ENCODE results near the gene SEPHS1.
"Not testable (repeated sequence)": the region's sequence is repeated elsewhere in the genome, so short reads cannot be mapped to it uniquely, and the experiment has no call there.

Gene SEPHS1

DNA sequence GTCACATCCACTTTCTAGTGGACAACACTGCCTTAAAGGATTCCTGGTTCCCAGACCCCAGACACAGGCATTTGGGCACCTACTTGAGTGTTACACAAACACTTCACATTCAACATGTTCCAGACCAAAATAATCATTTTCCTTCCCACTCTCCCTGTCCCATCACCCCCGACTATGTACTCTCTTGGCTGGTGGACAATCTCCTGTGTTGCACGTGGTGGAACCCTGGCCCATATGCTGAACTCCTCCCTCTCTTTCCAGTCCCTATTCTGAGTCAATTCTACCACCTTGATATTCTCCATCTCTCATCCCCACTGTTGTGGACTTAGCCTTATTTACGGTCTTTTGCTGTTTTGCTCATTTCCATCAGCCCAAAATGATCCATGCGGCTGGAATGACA is 8.3 kb upstream of the SEPHS1 start:
- DNase-seq = no peak

DNA sequence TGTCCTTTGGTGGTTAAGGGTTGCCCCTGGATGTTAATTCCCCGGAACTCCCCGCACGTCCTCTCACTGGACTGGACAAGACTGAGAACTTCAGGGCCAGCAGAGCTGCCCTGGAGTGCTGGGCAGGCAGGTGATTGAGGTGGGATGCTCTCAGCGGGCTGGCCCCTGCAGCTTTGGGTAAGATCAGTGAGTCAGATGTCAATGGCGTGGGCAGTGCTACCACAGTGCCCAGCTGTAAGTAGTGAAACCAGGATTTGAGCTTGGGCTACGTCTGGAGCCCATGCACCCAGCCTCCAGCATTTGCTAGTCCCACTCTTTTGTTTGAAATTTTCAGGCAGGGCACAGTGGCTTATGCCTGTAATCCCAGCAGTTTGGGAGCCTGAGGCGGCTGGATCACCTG is 6.7 kb upstream of the SEPHS1 start:
- no peak for DNase-seq

DNA sequence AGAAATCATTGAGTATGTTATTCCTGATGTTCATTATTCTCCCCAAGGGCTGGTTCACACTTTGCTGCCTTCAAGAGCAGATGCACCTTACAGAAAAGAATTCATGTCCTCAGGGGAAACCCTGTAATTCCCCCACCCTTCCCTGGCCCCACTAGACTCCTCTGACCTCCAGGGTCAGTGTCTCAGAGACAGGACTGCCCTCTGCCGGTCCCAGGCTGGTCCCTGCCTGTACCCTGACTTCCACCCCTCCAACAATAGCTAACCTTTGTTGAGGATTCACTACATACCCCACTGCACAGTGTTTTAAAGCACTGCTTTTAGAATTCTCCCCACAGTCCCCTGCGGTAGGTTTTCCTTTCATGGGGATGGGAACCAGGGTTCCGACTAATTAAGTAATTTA is 4.4 kb upstream of the SEPHS1 start:
- no peak for DNase-seq

DNA sequence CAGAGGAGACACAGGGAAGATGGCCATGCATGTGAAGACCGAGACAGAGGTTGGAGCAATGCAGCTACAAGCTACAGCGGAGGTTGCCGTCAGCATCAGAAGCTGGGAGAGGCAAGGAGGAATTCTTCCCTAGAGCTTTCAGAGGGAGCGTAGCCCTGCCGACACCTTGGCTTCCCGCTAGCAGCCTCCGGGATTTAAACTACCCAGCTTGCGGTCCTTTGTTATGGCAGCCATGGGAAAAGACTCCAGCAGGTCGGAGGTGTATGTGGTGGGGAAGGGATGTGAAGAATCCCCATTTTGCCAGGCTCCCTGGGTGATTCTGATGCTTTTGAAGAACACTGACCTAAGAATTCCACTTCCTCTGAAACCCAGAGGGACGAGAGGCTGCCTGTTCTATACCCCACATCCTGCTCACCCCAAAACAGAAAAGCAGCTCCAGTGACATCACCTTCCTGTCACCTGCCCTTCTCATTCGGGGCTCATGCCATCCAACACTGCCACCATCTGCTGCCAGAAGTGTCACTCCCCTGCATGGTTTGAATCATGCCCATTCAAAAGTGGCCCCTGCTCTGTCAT is 3.3 kb upstream of the SEPHS1 start:
- DNase-seq = no peak

DNA sequence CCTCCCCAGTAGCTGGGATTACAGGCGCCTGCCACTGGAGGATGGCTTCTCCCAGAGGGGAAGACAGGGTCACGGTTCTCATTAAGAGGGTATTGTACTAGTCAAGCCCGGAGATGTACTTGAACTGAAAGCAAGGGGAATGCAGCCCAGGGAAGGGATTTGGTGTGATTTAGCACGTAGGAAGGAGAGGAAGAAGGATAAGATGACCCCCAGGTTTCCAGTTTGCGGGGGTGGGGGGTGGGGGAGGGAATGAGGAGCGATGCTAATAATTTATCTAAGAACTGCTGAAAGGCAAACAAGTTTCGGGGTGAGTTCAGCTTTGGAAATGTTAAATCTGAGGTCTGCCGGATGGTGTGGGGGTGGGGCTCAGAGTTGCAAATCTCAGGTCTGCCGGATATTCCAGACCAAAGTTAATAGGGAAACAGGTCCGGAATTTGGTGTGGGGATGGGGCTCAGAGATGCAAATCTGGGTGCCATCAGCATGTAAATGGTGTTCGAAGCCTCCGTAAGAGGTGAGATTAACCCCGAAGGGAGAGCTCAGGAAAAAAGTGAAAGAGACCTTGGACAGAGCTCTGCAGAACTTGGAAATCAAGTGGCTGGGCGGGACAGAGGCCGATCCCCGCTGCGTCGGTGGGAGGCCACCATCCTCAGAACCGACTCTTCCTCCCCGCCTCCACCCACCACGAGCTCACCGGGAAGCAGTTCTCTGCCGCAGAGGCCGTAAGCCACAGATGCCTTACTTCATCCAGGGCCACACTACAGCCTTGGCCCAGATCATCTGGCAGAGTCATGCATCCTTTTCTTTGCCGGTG is 1.6 kb upstream of the SEPHS1 start:
- no peak for DNase-seq

DNA sequence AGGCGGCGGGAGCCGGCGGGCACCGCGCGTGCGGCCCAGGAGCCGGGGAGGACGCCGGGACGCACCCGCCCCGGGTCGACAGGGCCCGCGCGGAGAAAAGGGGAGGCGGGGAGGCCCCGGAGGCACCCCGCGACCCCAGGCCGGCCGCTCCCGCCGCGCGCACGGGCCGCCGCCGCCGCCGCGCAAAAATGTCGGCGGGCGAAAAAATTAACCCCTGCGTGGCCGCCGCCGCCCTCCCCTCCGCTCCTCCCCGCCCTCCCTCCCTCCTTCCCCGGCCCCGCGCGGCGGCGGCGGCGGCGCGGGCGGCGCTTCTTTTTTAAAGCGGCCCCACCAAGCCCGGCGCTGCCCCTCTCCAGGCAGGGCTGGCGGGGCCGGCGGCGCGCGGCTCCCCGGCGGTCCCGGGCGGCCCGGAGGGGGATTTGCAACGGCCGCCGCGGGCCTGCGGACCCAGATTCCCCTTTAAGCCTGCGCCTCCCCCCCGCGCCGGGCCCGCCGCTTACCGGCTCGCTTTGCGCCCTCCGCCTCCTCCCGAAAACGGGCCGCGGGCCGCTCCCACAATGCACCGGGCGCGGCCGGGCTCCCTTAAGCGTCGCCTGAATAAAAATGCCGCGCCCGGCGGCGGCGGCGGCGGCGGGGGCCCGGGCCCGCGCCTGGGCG is 465 bp downstream of the SEPHS1 start:
- peak; percentile 22 for DNase-seq

DNA sequence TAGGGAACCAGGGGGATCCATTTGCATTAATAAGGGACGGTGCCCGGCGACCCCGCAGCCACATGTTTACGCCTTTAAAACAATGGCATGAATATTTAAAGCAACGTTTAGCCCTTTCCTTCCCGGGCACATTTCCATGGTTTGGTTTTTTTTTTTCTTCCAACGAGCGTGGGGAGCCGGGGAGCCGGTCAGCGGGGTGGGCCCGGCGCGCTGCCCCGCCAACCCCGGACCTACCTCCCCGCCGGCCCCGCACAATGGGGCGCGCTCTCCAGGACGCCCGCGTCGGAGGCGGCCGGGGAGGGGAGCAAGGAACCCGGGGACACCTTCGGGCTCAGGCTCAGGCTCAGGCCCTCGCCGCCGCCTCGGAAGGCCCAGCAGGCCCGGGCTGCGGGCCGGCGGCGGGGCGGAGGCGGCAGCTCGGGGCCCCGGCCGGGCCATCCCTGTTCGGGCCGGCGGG is 1.0 kb downstream of the SEPHS1 start:
- no peak for DNase-seq

DNA sequence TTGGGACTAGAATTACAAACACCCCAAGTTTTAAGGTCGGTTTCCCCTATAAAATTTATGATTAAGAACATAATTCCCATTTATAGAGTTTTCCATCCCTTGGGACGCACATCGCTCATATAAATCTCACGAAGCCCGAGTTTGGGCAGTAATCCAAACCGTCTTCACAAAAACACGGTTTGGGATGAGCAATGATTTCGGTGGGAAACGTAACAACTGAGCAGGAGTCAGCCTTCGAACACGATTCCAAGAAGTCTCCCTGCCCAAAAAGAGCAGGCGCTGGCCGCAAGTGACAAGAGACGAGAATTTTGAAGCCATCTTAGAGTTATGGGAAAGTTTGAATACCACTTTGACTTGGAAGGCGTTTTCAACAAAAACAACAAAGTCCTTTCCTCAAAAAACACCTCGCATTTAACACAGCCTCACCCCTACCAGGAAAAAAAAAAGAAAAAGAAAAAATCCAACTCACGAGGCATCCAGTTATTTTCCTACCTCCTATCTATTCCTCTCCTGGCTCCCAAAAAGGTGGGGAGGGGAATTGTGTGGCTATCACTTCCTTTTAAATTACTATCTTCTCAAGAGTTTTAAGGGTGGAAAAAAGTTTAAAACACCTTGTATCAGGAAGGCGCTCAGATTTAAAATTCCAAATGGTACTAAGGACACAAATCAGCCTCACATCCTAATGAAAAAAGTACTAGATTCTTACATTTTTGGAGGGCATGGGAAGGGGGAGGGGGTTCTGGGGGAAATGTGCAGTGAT is 1.6 kb downstream of the SEPHS1 start:
- no peak for DNase-seq

DNA sequence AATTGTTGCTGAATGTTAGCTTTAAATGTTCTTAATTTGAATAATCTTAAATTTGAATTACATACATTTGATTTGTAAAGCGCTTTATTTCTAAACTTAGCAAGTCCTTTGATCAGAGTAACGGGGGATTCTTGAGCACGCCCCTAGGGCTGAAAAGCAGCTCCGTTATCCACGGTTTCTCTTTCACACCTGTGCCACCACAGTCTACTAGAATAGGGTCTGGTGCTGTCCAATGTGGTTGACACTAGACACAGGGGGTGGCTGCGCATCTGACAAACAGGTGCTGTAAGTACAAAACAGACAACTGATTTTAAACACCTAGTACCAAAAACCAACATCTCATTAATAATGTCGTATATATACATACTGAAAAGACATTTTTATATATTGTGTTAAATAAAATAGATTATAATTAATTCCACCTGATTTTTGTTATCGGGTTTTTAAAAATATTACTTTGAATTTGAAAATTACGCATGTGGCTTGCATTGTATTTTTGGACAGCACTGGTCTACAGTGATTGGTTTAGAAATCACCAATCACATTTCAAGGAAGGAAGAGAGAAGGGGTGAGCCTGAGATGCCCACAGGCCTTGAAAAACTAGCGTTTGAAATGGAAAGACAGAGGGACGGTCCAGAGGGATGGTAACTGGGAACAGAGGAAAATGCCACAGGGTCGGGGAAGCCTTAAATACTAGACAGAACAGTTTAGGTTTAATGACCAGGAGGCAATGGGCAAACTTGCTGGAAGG is 7.3 kb downstream of the SEPHS1 start:
- no peak for DNase-seq

DNA sequence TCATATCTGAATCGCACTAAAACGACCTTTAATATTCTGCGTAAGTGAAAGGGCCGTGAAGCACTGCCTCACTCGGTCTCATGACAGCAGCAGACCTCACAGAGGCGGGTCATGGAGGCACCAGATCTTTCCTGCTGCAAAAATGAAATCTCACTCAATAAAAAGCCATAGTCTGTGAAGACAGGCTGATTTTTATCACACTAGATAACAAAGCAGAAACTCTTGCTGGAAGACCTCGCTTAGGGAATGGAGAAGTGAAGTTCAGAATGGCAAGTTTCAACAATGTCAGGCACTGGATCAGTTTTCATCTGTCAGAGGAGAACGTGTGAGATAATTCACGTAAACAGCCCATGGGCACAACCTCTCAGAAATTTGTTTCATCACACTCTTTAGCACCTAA is 8.0 kb downstream of the SEPHS1 start:
- no peak for DNase-seq

DNA sequence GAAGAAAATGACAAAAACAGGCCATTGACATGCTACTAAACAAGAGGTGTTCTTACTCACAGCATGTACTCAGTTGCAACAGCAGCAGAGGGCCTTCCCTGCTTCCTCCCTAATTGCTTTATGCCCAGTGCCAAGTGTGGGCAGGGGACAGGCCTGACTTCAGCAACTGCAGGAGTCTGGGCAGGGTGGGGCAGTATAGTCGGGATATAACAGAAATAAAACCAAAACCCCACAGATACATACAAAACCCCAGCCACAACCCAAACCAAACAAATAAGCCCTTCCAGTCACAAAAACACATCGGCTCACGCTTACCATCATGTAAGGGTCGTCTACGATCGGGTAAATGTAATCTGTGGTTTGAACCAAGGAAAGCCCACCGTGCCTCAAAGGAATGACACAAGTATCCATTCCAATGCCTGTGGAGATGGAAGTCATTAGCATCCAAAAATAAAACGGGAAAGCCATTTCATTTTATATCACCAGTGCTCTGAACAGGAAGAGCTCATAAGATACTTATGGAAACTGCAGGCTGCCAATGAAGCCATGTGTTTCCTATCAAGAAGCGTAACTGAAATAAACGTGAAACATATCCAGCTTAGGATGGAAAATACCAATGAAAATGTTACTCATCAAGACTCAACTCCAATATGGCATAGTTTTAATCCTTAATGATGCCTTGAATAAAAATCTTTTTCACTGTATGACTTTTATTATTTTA is 9.5 kb downstream of the SEPHS1 start:
- no peak for DNase-seq

DNA sequence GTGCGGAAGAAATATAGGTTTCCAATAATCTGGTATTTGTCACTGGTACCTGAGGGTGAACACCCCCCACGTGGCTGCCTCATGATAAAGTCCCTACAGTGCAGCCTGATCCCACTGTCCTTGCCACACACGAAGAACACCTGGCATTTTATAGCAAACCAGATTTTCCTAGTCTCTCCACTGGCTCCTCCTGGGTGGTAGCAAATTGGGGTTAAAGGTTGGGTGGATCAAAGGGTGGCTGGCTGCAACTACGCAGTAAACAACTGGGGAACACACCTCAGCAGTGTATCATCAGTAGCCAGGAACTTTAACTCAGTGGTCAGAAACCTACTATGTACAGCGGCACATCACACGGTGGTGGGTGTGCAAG is 10.3 kb downstream of the SEPHS1 start:
- no peak for DNase-seq

DNA sequence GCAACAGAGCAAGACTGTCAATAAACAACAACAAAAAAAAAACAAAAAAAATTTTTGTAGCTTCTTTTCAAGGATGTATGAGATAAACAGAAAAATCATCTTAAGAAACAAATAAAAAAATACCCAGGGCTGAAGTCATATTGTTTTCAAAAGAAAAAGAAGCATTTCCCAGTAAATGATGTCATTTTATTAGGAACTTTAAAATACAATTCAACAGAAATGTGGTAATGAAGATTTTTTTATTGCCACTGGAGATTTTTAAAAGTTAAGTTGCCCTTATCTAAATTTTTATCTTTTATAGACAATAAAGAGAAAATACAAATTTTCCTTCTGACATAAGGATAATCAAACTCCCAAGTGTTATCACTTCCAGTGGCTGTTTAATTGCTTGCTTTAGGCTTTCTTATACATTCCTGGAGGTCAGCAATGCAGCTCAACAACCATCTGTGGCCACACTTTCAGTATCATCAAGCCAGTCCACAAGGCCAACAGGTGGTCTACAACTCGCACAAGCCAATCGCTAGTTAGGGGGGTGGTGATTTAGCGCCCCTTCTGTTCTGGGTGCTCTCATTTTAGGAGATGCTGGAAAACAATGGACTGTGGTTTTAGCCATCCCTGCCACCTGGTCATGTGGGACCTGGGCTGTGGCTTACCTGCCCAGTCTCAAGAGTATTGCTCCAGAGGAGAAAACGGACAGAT is 10.8 kb downstream of the SEPHS1 start:
- DNase-seq = no peak

DNA sequence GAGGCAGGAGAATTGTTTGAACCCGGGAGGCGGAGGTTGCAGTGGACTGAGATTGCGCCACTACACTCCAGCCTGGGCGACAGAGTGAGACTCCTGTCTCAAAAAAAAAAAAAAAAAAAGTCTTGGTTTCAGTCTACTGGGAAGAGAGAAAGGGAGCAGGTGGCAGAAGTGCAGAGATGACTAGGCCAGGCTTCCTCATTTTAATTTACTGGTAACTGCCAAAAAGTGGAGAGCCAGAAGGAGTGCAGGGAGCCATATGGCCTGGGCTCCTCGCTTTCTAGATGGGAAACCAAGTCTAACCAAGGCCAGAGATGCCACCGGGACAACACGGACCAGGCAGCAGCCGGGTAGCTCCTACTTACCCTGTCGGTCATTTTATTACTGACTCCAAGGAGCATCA is 12.2 kb downstream of the SEPHS1 start:
- no peak for DNase-seq

DNA sequence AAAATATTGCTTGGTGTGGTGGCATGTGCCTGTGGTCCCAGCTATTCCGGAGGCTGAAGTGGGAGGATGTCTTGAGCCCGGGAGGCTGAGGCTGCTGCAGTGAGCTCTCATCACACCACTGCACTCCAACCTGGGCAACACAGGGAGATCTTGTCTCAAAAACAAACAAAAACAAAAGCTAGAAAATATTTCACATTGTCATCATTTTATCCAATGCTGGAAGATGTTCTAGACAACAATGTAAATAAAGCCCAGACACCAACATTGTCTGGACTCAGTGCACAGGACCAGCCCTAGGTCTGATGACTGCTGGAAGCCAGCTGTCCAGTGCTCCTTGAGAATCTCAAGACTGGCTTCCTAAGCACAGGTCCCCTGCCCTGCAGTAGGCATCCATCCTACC is 13.5 kb downstream of the SEPHS1 start:
- no peak for DNase-seq

DNA sequence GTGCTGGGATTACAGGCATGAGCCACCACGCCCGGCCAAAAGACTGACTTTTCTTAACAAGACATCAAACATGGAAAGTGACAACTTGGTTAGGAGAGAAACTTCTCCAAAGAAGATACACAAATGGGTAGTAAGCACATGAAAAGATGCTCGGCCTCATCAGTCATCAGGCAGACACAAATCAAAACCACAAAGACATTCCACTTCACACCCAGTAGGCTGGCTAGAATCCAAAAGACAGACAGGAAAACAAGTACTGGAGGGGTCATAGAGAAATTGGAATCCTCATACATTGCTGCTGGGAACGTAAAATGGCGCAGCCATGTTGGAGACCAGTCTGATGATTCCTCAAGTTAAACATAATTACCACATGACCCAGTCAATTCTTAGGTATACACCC is 16.4 kb downstream of the SEPHS1 start:
- no peak for DNase-seq

DNA sequence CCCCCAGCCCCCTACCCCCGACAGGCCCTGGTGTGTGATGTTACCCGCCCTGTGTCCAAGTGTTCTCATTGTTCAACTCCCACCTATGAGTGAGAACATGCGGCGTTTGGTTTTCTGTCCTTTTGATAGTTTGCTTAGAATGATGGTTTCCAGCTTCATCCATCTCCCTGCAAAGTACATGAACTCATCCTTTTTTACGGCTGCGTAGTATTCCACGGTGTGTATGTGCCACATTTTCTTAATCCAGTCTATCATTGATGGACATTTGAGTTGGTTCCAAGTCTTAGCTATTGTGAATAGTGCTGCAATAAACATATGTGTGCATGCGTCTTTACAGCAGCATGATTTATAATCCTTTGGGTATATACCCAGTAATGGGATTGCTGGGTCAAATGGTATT is 17.1 kb downstream of the SEPHS1 start:
- not testable (repeated sequence) for DNase-seq

DNA sequence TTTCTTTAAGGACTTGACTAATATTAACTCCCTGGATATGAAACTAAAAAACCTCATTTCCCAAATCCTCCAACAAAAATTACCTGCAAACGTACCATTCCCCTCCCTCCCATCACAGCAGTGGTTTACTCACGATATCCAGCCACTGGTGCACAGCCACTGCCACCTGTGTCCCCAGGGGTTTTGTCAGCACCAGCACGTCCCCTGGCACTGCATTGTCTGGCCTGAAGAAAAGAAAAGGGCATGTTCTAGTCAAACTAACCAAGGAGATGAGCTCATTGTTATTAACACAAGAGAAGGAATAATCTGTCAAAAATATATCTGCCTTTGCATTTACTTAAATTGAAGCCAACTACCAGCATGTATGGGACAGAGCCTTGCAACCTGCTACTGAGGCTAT is 18.5 kb downstream of the SEPHS1 start:
- no peak for DNase-seq

DNA sequence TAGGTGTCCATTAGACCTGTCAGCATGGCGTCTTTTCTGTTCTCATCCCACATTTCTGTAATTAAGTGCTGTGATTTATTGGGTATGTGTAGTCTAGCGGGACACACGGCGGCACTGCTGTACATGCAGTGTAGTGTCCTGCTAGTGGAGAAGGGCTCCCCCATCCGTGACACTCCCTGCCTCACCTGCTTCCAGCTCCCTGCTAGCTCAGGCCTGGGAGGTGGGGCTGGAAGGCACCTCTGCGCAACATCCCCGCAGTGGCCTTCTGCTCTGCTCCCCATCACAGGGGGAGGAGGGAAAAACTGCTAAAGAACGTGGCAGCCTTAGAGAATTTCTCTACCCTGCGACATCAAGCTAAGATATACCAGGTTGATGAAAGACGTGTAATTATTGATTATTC is 19.5 kb downstream of the SEPHS1 start:
- DNase-seq = no peak

DNA sequence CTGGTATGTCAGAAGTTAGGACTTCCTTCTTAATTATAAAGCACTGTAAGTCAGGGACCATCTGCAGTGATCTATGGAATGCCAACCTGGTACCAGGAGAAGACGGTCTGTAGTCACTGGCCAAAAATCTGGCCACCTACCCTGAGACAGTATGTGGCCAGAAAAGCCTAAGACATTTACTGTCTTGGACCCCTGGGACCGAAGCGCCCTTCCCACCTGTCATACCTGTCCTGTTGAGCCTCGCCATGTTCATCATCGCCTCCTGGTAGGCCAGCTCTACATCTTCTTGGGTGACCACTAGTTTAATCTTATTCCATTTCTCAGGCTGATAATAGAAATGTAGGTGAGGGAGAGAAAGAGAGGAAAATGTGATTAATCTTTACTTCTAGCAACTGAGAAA is 20.0 kb downstream of the SEPHS1 start:
- no peak for DNase-seq

DNA sequence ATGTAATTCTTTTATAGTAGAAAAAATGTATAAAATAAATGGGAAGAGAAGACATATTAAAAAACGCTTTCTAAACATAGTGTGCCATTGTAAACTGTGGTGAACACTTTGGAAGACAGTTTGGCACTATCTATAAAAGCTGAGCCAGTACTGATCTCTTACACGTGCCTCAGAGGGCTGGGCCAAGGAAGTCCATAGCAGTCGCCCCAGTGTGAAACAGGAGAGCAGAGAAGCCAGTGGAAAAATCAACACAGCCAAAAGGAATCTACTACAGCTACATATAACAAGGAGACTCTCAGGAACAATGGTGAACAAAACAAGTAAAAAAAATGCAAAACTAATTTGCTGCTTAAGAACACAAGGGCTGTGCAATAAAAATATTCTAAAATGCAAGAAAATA is 20.6 kb downstream of the SEPHS1 start:
- no peak for DNase-seq

Measured in NCI-H526 treated with DMSO at 0.1 percent for 48 hours (cell line).